GM18858 (cell line): Measurements from ENCODE around the gene ADAMTS2.

Experiments
- ATAC-seq: cut with Tn5 transposase; IDR thresholded peaks from one replicate; pipeline ENCODE4 v1.9.1; 2021; ENCODE audit not compliant: unreplicated experiment

ADAMTS2 gene

DNA sequence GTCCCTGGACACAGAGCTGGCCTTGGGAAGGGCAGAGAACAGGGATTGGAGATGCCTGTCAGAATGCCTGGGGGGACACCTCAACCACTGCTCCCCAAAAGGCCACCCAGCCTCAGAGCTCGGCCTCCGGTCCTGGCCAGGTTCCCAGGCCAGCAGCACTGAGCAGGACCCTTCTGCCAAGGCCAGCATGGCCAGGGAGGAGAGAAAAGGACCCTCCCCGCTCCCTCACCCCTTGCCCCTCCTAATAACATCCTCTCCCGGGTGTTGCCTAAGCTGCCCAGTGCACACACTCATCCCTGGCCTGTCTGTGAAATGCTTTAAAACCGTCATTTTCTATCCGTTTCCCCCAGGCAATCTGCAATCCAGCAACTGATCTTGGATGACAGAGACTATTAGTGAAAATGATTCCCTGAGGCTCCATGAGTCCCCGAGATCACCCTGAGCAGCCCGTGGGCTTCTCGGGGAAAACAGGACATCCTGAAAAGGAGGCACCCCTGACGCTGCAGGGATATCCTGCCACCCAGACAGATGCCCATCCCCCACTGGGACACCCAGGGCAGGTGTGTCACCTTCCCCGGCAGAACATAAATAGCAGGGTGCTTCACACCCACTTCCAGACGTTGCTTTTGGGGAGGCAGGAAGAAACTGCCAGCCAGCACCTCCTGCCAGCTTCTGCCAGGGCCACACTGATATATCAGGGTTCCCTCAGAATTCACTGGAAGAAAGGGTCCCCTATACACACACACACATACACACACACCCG is 75.3 kb downstream of the ADAMTS2 start:
- no peak for ATAC-seq

DNA sequence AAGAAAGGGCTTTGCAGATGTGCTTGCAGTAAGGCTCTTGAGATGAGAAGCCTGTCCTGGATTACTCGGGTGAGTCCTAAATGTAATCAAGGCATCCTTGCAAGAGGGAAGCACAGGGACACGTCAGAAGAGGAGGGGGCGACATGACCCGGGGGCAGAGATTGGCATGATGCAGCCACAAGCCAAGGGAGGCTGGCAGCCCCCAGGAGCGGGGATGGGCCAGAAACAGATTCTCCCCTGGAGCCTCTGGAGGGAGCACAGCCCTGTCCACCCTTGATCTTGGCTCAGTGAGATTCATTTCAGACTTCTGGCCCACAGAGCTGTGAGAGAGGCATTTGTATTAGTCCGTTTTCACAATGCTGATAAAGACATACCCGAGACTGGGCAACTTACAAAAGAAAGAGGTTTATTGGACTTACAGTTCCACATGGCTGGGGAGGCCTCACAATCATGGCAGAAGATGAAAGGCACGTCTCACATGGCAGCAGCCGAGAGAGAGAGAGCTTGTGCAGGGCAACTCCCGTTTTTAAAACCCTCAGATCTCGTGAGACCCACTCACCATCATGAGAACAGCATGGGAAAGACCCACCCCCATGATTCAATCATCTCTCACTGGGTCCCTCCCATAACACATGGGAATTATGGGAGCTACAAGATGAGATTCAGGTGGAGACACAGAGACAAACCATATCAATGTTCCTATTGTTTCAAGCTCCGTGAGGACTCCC is 76.1 kb downstream of the ADAMTS2 start:
- ATAC-seq = no peak

DNA sequence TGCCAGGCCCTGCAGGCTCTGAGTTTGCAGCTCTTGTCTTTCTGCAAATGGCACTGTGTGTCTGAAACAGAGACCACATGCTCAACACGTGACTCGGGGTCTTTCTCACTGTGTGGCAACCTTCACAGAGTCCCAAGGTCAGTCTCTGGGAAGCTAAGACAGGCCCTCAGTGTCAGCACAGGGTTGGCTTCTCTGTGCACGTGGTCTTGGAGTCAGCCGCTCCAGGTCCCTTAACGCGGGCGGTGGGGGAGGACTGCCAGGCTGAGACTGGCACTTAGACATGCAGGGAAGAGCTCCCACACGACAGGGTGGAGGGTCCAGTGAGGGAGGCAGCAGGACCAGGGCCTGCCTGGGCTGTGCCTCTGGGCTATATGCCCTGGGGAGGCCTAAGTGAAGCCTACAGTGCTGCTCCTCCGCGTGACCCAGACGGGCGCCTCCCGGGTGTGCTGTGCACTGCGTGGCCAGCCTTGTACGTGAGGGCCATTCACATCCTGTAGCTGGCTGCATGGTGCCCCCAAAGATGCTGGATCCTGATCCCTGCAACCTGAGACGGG is 76.8 kb downstream of the ADAMTS2 start:
- ATAC-seq = no peak

DNA sequence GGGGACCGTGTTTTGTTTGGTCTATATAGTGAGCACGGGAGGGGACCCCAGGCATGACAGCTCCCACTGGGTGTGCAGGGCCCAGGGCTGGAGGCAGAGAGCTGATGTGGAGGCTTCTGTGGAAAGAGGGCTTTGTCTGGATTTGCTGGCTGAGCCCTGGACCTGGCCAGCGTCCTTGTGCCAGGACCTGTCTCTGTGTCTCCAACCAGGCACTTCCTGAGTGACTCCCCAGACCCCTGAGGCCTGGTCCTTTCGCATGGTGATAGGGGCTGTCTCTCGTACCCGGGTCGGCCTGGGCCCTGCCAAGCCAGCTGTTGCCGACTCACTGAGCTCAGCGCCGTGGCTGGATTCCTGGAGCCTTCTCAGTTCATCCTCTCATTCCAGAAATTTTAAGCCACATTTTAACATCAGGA is 77.6 kb downstream of the ADAMTS2 start:
- ATAC-seq = no peak

DNA sequence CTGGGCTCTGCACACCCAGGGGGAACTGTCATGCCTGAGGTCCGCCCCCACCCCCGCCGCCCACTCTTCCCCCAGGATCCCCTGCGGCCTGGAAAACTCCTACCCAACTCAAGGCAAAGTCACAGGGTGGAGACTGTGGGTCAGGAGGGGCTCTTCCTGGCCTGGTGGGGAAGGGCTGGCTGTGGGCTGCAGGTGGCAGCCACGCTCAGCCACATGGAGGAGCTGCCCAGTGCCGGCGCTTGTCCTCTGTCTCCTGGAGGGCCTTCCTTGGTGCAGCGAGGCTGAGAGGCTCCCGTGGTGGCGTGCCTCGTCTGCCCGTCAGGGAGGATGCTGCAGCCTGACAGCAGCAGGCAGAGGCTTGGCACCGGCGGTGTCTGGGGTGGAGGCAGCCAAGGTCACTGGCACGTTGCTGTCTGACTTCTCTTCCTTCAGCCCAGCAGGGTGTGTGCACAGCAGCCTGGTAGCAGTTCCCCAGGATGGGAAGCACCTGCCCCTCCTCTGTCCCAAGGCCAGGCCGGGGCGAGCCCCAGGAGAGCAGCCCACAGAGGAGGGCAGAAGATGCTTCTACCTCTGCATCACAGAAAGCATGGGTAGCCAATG is 78.1 kb downstream of the ADAMTS2 start:
- ATAC-seq = no peak

DNA sequence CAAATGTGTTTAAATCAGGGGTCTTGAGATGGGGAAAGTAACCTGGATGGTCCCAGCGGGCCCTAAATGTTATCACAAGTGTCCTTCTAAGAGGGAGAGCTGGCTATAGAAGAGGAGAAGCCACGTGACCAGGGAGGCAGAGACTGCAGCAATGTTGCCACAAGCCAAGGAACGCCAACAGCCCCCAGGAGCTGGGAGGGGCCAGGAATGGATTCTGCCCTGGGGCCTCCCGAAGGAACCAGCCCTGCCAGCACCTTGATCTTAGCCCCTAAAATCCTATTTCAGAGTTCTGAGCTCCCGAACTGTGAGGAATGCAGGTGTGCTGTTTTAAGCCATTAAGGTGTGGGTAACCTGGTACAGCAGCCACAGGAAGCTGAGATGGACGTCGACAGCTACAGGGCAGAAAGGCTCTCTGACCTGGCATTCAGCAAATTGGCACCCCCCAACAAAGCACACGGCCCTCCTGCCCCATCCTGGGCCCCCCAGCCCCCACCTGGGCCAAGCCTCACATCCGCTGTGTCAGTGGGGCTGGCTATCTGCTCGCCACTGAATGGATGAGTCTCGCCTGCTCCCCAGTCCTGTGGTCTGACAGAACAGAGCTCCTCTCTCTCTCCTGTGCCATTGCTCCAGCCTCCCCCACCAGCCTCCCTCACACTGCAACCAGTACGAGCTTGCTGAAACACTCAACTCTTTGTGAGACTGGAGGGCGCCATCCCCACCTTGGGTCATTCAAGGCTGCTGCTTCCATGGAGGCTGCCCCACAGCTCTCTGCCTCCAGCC is 78.8 kb downstream of the ADAMTS2 start:
- ATAC-seq = no peak

DNA sequence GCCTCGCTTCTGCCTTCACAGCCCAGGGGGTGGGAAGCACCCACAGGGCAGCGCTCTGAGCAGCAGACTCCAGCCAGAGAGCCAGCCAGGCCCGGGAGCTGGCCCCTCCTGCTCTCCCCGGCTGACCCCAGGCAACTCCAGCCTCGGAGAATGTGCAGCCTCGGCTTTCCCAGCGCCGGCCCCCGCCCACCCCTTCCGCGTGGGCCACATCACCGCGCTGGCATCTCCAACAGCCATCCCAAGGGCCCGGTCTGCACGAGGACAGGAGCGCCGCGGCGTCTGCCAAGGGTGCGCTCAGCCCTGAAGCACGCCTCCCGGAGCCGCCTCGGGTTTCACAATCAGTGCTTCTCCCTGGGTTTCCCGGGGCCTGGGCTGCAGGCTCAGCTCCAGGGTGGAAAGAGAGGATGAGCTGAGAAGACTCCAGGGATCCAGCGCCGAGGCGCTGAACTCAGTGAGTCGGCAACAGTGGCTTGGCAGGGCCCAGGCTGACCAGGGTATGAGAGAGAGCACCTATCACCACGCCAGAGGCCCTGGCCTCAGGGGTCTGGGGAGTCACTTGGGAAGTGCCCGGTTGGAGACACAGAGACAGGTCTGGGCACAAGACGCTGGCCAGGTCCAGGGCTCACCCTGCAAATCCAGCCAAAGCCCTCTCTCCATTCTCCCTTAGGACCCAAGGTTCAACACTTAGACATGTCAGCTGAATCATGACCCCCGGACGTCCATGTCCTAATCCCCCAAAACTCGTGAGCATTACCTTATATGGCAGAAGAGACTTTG is 79.6 kb downstream of the ADAMTS2 start:
- no peak for ATAC-seq

DNA sequence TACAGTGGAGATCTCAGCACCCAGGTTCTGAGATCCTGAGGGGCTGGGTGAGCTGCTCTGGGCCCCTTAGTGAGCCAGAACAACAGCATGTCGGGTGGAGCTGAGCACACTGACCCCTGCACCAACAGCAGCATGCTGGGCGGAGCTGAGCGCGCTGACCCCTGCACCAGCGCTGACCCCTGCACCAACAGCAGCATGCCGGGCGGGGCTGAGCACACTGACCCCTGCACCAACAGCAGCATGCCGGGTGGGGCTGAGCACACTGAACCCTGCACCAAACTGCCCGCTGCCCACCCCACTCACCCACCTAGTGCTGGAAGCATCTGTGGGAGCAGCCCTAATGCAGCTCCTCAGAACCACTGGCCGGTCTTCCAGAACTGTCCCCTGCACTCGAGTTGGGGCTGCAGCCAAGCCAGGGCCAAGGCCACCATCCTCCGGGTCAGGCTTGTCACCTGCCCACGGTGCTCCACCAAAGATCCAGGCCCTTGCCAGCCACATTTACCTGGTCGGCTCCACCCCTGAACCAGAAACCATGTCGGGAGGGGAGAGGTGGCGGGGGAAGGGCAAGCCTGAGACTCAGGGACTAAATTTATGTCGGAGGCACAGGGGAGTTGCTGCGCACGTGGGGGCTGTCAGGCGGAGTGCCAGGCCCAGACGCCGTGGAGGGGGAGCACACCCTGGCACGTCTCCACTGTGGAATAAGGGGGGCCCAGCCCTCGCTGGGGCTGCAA is 80.3 kb downstream of the ADAMTS2 start:
- no peak for ATAC-seq

DNA sequence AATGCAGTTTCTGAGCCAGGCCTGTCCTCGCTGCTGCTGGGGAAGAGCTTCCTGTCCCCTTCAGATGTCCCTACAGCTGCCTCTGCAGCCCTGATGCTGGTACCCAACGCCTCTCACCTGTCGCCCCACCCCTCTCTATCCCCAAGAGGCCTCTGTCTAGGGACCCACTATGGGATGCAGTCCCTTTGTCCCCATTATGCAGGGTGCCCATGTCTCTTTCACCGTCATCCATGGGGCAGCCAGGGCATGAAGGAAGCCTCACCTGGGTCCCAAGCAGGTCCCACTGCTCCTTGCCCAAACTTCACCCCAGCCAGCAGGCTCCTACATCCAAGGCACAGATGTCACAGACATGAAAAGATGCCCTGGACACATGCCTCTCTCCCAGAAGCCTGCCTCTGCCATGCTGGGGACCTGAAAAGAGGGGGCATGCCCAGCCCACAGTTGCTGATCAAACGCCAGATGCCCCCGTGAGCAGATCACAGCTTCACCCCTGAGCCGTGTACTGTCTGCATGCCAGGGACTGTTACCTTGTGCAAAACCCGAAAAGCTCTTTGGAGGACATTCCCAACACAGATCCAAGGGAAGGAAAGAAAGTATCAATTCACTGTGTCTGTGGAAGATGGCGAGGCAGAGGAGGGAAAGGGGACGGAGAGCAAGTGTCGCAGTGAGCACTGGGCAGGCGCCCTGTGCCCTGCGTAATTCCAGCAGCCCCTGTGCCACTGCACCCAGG is 81.0 kb downstream of the ADAMTS2 start:
- no peak for ATAC-seq

DNA sequence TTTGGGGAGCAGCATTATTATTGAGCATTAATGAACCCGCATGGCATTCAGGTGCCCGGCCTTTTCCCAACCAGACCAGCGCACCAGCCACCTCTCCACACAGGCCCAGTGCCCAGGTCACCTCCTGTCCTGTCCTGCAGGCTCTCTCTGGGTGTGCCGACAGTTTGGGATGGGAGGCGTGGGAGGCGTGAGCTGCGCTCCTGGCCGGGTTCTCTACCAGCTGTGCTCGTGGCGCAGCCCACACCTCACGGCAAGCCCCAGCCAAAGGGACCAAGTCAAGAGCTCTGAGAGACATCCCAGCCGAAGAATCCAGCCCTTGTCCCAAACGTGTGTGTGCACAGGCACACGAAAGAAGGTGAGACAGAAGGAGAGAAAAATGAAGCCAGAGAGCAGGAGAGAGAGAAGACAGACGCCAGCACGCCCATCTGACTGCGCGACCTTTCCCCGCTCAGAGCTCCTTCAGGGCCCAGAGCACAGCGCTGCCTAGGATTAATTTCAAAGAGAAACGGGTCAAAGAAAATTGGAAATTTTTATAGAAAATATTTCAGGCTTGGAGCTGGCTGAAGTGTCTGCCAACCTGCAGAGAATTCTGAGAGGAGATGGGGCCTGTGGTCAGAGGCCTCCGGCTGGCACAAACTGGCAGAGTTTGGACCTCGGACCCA is 81.7 kb downstream of the ADAMTS2 start:
- no peak for ATAC-seq

DNA sequence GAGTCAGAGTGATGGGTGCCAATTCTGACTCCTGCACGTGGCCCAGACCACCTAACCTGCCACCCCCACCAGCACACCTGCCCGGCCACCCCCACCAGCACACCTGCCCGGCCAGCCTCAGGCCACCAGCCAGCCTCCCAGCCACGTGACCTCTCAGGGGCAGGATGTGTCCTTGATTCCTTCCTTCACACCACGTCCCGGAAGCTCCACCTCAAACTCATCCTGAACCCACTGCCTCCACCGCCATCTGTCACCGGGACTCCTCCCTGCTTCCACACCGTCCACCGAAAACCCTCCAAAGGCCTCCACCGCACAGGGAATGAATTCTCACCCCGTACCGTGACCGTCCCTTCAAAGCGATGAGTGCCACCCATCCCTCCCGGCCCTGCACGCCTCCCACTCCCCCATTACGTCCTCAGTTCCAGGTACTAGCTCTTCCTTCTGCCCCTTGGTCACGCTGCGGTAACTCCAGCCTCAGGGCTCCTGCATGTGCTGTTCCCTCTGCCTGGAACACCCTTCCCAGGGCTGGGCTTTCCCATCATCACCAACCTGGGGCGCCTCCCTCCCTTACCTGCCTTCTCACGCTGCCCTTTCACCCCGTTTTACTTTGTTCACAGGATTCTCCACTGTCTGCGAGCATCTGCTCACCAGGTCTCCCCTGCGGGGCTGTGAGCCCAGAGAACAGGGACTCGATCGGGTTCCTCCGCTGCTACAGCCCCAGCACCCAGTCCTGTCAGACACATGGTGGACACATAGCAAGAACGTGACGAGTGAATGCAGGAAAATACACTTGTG is 82.9 kb downstream of the ADAMTS2 start:
- no peak for ATAC-seq

DNA sequence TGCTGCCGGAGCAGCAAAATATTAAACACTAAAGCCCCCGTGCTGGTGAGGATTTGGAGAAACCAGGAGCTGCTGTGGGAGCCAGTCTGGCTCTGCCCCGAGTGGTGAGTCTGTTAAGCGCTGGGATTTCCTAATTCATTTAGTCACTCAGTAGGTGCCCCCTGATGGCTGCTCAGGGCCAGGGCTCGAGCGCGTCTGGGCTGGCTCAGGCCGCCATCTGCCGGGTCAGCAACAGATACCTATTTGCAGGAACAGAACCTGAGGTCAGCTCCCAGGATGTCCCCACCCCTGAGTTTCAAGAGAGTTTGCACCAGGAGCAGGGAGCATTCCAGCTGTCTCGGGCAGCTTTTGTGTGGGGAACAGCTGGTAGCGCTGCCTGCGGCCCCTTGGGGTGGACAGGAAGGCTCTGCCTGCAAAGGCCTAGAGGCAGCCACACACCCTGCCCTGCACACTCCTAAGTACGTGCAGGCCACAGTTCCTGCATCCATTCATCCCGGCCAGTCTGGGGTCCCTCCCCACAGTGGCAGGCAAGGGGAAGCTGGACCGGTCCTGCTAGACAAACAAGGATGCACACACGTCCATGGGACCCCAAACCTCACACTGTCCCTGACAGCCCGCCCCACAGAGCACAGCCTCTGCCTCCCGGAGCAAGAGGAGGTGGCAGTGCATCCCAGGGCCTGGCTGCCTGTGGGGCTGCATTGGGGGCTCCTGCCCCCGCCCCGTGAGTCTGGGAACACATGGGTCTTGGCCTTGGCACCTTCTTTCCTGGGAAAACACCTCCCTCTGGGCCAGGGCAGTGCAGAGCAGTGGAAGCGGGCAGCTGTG is 83.7 kb downstream of the ADAMTS2 start:
- ATAC-seq = no peak

DNA sequence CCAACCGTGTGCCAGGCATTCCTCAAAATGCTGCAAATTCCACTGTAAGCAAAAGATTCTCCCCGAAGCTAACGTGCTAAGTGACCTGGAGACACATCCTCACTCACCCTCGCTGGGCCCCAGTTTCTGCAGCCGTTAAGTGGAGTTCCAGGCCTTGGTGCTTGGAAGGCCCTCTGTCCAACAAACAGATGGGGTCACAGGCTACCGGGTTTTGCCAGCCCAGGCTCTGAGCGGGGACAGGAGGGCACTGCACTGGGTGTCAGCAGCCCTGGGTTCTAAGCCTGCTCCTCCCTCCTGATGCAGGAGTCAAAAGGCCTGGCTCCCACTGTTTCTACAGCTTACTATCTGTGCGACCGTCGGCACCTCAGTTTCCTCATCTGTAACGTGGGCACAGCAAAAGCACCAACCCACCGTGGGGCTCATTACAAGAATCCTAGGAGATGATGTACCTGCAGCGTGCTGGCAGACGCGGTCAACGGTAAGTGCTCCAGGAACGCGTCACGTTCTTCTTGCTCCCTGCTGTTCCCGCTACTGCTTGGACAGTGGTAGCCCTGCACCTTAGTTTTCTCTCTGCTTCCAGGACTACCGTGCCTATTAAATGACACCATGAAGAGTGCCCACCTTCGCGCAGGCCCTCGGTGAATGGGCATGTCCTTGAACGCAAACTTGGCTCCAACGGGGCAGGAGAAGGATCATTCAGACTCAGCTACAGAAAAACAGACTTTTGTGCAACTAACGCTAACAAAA is 84.8 kb downstream of the ADAMTS2 start:
- no peak for ATAC-seq

DNA sequence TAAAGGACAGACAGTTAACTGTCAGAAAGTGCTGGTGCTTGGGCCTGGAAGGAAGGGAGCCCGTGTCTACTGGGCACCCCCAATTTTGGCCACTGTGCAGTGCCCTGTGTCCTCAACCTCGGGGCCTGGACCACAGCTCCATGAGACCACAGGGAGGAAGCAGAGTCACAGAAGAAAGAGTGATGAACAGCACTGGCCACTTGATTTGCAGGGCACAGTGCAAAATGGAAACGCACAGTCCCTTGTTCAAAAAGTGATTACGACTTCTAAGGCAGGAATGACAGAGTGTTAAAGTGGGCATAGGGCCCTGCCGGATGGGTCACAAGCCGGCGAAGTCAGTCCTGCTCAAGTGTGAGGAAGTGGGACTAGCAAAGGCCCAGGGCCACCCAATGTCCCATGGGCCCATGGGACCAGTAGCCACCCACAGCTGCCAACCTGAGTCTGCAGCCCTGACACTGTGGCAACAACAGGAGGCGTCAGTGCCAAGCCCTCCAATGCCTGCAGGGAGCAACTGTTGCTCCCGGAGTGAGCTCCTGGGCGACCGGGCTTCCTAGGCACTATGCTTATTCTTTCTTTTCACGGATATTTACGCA is 85.4 kb downstream of the ADAMTS2 start:
- no peak for ATAC-seq

DNA sequence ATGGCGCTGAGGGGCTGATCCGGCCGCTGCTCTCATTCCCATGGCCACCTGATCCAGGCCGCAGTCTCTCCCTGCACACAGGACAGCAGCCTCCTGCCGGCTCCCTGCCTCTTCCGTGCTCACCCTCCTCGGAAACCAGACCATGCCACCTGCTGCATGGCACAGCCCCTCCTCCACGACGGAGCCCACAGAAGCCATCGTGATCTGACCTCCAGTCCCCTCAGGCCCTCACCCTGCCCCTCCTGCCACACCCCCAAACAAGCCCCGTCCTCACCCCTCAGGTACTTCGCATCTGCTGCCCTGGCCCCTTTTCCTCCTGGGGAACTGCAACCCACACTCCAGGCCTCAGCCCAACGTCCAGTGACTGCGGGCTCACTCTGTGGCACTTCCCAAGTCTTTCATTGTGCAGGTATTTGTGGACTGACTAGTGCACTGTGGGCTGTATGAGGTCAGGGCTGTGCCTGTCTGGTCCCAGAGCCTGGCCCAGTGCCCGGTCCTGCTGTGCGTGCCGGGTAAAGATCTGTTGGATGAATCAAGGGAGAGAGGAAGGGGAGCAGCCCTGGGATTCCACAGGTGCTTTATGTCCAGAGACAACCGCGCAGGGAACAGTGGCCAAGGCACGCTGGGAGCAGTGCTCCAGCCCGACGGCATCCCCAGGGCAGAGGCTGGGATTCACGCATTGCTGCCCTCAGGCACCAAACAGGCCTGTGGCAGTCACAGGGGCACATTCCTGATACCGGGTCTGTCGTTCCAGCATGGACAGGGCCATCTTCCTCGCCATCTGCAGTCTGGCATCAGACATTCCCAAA is 86.1 kb downstream of the ADAMTS2 start:
- no peak for ATAC-seq
